DOHH2 (cell line): ENCODE results near the gene SLC9B2.

ENCODE experiments used
- H3F3A ChIP-seq: fragments of 200-600 bp; sonication (generic), shearing (Covaris generic); 2 replicates; pipeline ENCODE4 v1.6.0; 2016; ENCODE audit warnings: antibody characterized with exemption, mild to moderate bottlenecking; ENCODE audit not compliant: control insufficient read depth, insufficient read depth
- H3K27ac ChIP-seq: fragments of 200-600 bp; sonication (generic); 2 replicates; pipeline ENCODE4 v1.5.1; 2014; ENCODE audit warnings: low read depth, mild to moderate bottlenecking, low read length, moderate library complexity
- H3K27me3 ChIP-seq: fragments of 200-600 bp; sonication (generic); 2 replicates; pipeline ENCODE4 v1.6.1; 2014; ENCODE audit warnings: mild to moderate bottlenecking, low read length, mixed read lengths; ENCODE audit not compliant: control insufficient read depth
- H3K36me3 ChIP-seq: fragments of 200-600 bp; sonication (generic); 2 replicates; pipeline ENCODE4 v1.6.1; 2014; ENCODE audit warnings: mild to moderate bottlenecking, low read length, moderate library complexity, mixed read lengths; ENCODE audit not compliant: control insufficient read depth
- H3K4me1 ChIP-seq: fragments of 200-600 bp; sonication (generic); 2 replicates; pipeline ENCODE4 v1.6.1; 2014; ENCODE audit warnings: mild to moderate bottlenecking, low read length, mixed read lengths; ENCODE audit not compliant: control insufficient read depth
- H3K4me2 ChIP-seq: fragments of 200-600 bp; sonication (generic); 2 replicates; pipeline ENCODE4 v1.6.0; 2014; ENCODE audit warnings: mild to moderate bottlenecking, low read length, moderate library complexity
- H3K4me3 ChIP-seq: fragments of 200-600 bp; sonication (generic); 2 replicates; pipeline ENCODE4 v1.5.1; 2014; ENCODE audit warnings: mild to moderate bottlenecking, low read length, mixed read lengths
- H3K79me2 ChIP-seq: fragments of 200-600 bp; sonication (generic); 2 replicates; pipeline ENCODE4 v1.6.1; 2014; ENCODE audit warnings: mild to moderate bottlenecking, low read length, mixed read lengths; ENCODE audit not compliant: control insufficient read depth
- H3K9me2 ChIP-seq: fragments of 200-600 bp; sonication (generic); replicated peaks from 2 replicates; pipeline ENCODE4 v1.6.1; 2014; ENCODE audit warnings: mild to moderate bottlenecking, low read length, mixed read lengths; ENCODE audit not compliant: control insufficient read depth
- H3K9me3 ChIP-seq: fragments of 200-600 bp; sonication (generic); 2 replicates; pipeline ENCODE4 v1.6.1; 2014; ENCODE audit warnings: antibody characterized with exemption, low read length, mixed read lengths; ENCODE audit not compliant: control insufficient read depth, insufficient read depth
- H4K20me1 ChIP-seq: fragments of 200-600 bp; sonication (generic); 2 replicates; pipeline ENCODE4 v1.6.0; 2014; ENCODE audit warnings: low read depth, mild to moderate bottlenecking, antibody characterized with exemption, low read length, moderate library complexity; ENCODE audit not compliant: control insufficient read depth, insufficient read depth
- CTCF ChIP-seq: fragments of 200-600 bp; sonication (generic); IDR thresholded peaks from one replicate; pipeline ENCODE4 v1.5.1; 2014; ENCODE audit warnings: antibody characterized with exemption, mild to moderate bottlenecking, low read depth, low read length; ENCODE audit not compliant: poor library complexity, severe bottlenecking
- EZH2phosphoT487 ChIP-seq: fragments of 200-600 bp; sonication (generic); IDR thresholded peaks from 2 replicates; pipeline ENCODE4 v1.6.1; 2017; ENCODE audit warnings: borderline replicate concordance, mild to moderate bottlenecking, antibody characterized with exemption, low read length, moderate library complexity, mixed read lengths

Gene SLC9B2

GRCh38 chr4:103091601-103092223 is 15.2 kb upstream of the SLC9B2 start:
- peak overlapping the region; percentile 9 for H3K4me2 ChIP-seq
- peaks cover 22% of the 10 kb centered on the region for H3K4me1 ChIP-seq
- H3K27me3 ChIP-seq: no peaks in the 10 kb centered on the region
- no peaks in the 10 kb centered on the region for H3F3A ChIP-seq
- no peaks in the 10 kb centered on the region for H3K79me2 ChIP-seq
- no peak overlapping the region for H3K27ac ChIP-seq
- no peaks in the 10 kb centered on the region for H3K9me3 ChIP-seq
- H3K9me2 ChIP-seq: no peaks in the 10 kb centered on the region
- TF ChIP-seq EZH2phosphoT487 (no peak), CTCF (peak; percentile 78)
- H4K20me1 ChIP-seq: no peaks in the 10 kb centered on the region
- no peak overlapping the region for H3K4me3 ChIP-seq
- peaks cover 23% of the 10 kb centered on the region for H3K36me3 ChIP-seq

DNA sequence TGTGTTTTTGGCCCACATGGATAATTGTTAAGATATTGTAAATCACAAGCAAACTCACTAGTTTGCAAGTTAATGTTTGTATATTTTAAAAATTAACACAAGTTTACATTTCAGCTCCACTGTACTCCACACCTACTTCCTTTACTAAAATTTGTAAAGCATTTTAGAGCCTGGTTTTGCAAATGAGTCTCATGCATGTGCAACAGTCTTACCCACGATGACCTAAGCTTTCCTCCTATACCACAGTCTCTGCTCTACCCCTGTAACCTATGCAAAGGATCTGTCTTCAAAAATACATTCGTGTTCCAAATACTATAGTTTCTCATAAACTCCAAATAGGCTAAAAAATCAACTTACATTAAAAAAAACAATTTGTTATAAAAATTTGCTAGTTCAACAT is 12.9 kb upstream of the SLC9B2 start:
- no peak overlapping the region for H3K4me3 ChIP-seq
- peaks cover 22% of the 10 kb centered on the region for H3K4me1 ChIP-seq
- peaks cover 26% of the 10 kb centered on the region for H3K36me3 ChIP-seq
- no peaks in the 10 kb centered on the region for H4K20me1 ChIP-seq
- TF ChIP-seq CTCF: no peak
- no peak for TF ChIP-seq EZH2phosphoT487
- H3F3A ChIP-seq: no peaks in the 10 kb centered on the region
- H3K9me3 ChIP-seq: no peaks in the 10 kb centered on the region
- no peak overlapping the region for H3K27ac ChIP-seq
- H3K9me2 ChIP-seq: no peaks in the 10 kb centered on the region
- no peaks in the 10 kb centered on the region for H3K27me3 ChIP-seq
- H3K4me2 ChIP-seq: no peak overlapping the region
- no peaks in the 10 kb centered on the region for H3K79me2 ChIP-seq

DNA sequence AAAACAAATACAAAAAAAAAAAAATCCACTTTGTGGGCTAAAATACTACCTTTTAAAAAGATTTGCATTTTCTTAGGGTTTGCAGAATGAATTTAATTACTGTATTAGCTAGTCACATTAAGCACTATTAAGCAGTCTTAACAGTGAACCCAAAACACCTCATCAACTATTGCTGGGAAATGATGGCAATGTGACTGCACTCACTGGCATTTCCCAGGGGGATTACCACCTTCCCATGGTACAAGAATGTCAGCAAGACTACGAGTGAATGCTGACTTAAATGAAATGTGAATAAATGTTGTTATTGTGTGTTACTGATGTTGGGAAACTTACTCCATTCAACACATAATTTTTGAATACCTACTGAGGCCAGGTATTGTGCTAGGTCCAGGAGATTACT is 10.0 kb upstream of the SLC9B2 start:
- TF ChIP-seq EZH2phosphoT487 (no peak), CTCF (no peak)
- no peaks in the 10 kb centered on the region for H4K20me1 ChIP-seq
- H3F3A ChIP-seq: no peaks in the 10 kb centered on the region
- H3K79me2 ChIP-seq: no peaks in the 10 kb centered on the region
- H3K4me2 ChIP-seq: no peak overlapping the region
- H3K27ac ChIP-seq: no peak overlapping the region
- H3K9me2 ChIP-seq: no peaks in the 10 kb centered on the region
- H3K4me3 ChIP-seq: no peak overlapping the region
- peaks cover 4% of the 10 kb centered on the region for H3K4me1 ChIP-seq
- H3K9me3 ChIP-seq: no peaks in the 10 kb centered on the region
- H3K36me3 ChIP-seq: peaks cover 26% of the 10 kb centered on the region
- no peaks in the 10 kb centered on the region for H3K27me3 ChIP-seq
